ENCODE results near the gene ZNF519. TPM values are rescaled to one million over a fixed set of nuclear protein-coding genes. Genes with fewer than 3 reads are reported as not detected.
"Not testable (repeated sequence)": the region's sequence is repeated elsewhere in the genome, so short reads cannot be mapped to it uniquely, and the experiment has no call there.

Gene ZNF519
- total RNA-seq, 1 experiment from 2014 or later: 10.5 TPM

- not testable (repeated sequence) for H3K27ac ChIP-seq; H3K4me3 ChIP-seq; H3K4me1 ChIP-seq (replicated peaks); H3K27me3 ChIP-seq (replicated peaks); H3K9me3 ChIP-seq (replicated peaks); H3K36me3 ChIP-seq; DNase-seq (ENCODE audit: low read depth in 1 of 2, low spot score in 2 of 2)
These were observed 30.7 kb upstream of the ZNF519 start for GRCh38 chr18:14162915-14163314.

GRCh38 chr18:14151564-14152113, 19.4 kb upstream of the ZNF519 start:
- DNase-seq (ENCODE audit: low read depth in 1 of 2, low spot score in 2 of 2); H3K9me3 ChIP-seq (replicated peaks); H3K4me3 ChIP-seq; H3K27me3 ChIP-seq (replicated peaks); H3K27ac ChIP-seq; H3K36me3 ChIP-seq; H3K4me1 ChIP-seq (replicated peaks): not testable (repeated sequence)

DNA sequence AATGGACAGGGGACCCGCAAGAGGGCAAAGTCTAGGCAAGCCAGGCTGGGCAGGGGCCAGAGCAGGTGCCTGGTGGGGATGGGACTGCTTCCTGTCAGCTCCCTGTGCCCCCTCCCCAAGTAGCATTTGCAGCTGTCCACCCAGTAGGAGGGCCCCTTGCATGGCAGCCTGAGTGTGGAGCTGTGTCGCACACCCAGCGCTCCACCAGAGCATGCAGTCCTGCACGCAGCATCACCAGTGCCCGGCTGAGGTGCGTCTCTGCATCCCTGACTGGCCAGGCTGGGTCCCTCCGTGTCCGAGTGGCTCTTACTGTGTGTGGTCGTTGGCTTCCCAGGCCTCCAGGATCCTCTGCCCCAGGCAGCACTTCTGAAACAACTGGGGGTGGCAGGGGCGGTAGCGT, 18.5 kb upstream of the ZNF519 start:
- not testable (repeated sequence) for H3K27me3 ChIP-seq (replicated peaks); H3K4me1 ChIP-seq (replicated peaks); H3K27ac ChIP-seq; H3K4me3 ChIP-seq; H3K36me3 ChIP-seq; DNase-seq (ENCODE audit: low read depth in 1 of 2, low spot score in 2 of 2); H3K9me3 ChIP-seq (replicated peaks)

- DNase-seq (ENCODE audit: low read depth in 1 of 2, low spot score in 2 of 2); H3K36me3 ChIP-seq; H3K27ac ChIP-seq; H3K9me3 ChIP-seq (replicated peaks); H3K4me1 ChIP-seq (replicated peaks); H3K27me3 ChIP-seq (replicated peaks); H3K4me3 ChIP-seq: not testable (repeated sequence)
These were observed 17.7 kb upstream of the ZNF519 start for GRCh38 chr18:14149916-14150420.

DNA sequence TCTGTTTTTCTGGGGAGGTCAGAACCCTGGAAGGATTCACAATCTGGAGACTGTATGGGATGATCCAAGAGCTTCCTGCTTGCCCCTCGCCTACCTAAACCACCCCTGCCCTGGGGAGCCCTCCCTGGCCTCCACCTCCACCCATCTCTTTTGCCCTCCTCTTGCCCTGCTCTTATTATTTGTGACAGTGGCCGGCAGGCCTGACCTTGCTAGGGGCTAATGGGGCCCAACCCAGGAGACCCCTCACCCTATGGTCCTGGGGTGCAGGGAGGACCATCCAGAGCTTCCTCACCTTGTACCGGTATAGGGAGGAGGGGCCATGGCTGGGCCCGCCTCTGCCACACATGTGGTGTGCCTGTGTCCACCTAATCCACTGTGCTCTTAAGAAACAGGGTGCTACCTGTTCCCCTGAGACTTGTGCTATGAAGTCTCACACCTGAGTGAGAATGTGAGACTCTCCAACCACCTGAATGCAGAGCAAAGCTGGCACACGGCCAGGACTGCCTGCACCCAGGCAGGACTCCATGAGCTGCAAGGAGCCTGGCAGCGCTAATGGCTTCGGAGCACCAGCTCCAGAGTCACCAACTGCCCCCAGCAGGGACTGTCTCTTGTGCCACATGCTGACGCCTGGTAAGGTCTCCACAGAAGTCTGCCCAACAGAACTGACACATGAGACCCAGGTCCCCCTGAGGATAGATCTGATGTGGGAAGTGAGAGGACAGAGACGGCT, 17.1 kb upstream of the ZNF519 start:
- DNase-seq (ENCODE audit: low read depth in 1 of 2, low spot score in 2 of 2); H3K27ac ChIP-seq: not testable (repeated sequence)

GRCh38 chr18:14147935-14148865, 16.0 kb upstream of the ZNF519 start:
- H3K27me3 ChIP-seq (replicated peaks); H3K36me3 ChIP-seq; H3K4me3 ChIP-seq; DNase-seq (ENCODE audit: low read depth in 1 of 2, low spot score in 2 of 2); H3K4me1 ChIP-seq (replicated peaks); H3K9me3 ChIP-seq (replicated peaks); H3K27ac ChIP-seq: not testable (repeated sequence)

More for the DNA sequence above, 17.1 kb upstream of the ZNF519 start:
- H3K36me3 ChIP-seq; H3K9me3 ChIP-seq (replicated peaks); H3K4me1 ChIP-seq (replicated peaks); H3K4me3 ChIP-seq; H3K27me3 ChIP-seq (replicated peaks): not testable (repeated sequence)

- H3K36me3 ChIP-seq; H3K4me3 ChIP-seq; DNase-seq (ENCODE audit: low read depth in 1 of 2, low spot score in 2 of 2); H3K9me3 ChIP-seq (replicated peaks); H3K4me1 ChIP-seq (replicated peaks); H3K27ac ChIP-seq; H3K27me3 ChIP-seq (replicated peaks): not testable (repeated sequence)
These were observed 14.5 kb upstream of the ZNF519 start for GRCh38 chr18:14146771-14147170.

- not testable (repeated sequence) for H3K27me3 ChIP-seq (replicated peaks); H3K4me3 ChIP-seq; H3K4me1 ChIP-seq (replicated peaks); H3K27ac ChIP-seq; H3K36me3 ChIP-seq; H3K9me3 ChIP-seq (replicated peaks); DNase-seq (ENCODE audit: low read depth in 1 of 2, low spot score in 2 of 2)
These were observed 13.5 kb upstream of the ZNF519 start for GRCh38 chr18:14145581-14146338.

DNA sequence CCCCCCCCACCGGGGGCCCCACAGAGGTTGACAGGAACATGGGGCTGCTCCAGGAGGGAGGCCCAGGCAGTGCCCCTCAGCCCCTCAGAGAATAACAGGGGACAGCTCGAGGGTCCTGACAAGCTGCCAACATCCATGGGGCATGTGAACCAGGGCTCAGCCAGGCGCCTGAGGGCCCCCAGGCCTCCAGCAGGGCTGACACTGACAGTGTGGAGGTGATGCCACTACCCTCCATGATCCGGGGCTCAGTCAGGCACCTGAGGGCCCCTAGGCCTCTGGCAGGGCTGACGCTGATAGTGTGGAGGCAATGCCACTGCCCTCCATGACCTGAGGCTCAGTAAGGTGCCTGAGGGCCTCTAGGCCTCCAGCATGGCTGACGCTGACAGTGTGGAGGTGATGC, 12.8 kb upstream of the ZNF519 start:
- not testable (repeated sequence) for H3K4me3 ChIP-seq; H3K9me3 ChIP-seq (replicated peaks); H3K27me3 ChIP-seq (replicated peaks); H3K27ac ChIP-seq; H3K4me1 ChIP-seq (replicated peaks); H3K36me3 ChIP-seq; DNase-seq (ENCODE audit: low read depth in 1 of 2, low spot score in 2 of 2)

DNA sequence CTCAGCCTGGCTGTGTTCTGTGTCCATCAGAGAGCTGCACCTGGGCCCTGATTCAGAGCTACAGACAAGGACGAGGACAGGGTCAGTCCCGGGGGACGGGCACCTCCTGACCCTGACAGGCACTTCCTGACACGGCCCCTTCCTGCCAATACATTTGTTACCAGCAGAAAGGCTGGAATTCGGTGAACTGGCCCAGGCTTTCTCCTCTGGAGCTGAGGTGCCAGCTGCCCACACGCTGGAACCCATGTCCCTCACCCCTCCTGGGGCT, 12.3 kb upstream of the ZNF519 start:
- Histone ChIP-seq H3K4me3 (no peak overlapping the region), H3K27ac (no peak overlapping the region), H3K27me3 (replicated peaks) (no peaks in the 10 kb centered on the region), H3K36me3 (no peaks in the 10 kb centered on the region), H3K4me1 (replicated peaks) (no peaks in the 10 kb centered on the region), H3K9me3 (replicated peaks) (no peaks in the 10 kb centered on the region)
- no peak for DNase-seq (ENCODE audit: low read depth in 1 of 2, low spot score in 2 of 2)

GRCh38 chr18:14143871-14144627, 11.8 kb upstream of the ZNF519 start:
- H3K27me3 ChIP-seq (replicated peaks); H3K36me3 ChIP-seq; H3K4me1 ChIP-seq (replicated peaks); DNase-seq (ENCODE audit: low read depth in 1 of 2, low spot score in 2 of 2); H3K9me3 ChIP-seq (replicated peaks); H3K27ac ChIP-seq; H3K4me3 ChIP-seq: not testable (repeated sequence)

- H3K9me3 ChIP-seq (replicated peaks); DNase-seq (ENCODE audit: low read depth in 1 of 2, low spot score in 2 of 2); H3K4me1 ChIP-seq (replicated peaks); H3K36me3 ChIP-seq; H3K27me3 ChIP-seq (replicated peaks); H3K4me3 ChIP-seq; H3K27ac ChIP-seq: not testable (repeated sequence)
These were observed 11.2 kb upstream of the ZNF519 start for GRCh38 chr18:14143396-14143795.

DNA sequence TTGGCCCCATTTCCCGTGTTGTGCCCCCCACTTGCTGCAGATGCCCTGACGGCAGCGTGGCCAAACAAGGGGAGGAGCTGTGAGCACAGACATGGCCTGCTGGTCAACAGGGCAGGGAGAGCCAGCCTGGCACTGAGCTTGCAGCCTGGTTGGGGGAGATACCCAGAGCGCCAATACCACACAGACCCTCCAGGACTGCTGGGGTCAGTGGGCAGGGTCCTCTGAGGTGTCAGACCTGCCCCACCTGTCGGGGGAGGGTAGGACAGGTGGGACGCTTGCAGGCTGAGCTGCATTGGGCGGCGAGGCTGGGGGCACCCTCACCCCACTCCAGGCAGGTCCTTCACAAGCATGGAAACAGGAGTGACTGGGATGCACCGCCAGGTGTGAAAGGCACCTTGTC, 9.9 kb upstream of the ZNF519 start:
- DNase-seq (ENCODE audit: low read depth in 1 of 2, low spot score in 2 of 2); H3K9me3 ChIP-seq (replicated peaks); H3K27me3 ChIP-seq (replicated peaks); H3K4me1 ChIP-seq (replicated peaks); H3K4me3 ChIP-seq; H3K36me3 ChIP-seq; H3K27ac ChIP-seq: not testable (repeated sequence)

All from SJSA1 (cell line).